ENCODE results near the gene SIVA1.

GRCh38 chr14:104715871-104716270, 37.1 kb upstream of the SIVA1 start:
- TF ChIP-seq CTCF (conservative IDR thresholded peaks at IDR 0.05) (no peak), EZH2 (IDR thresholded peaks at IDR 0.05; ENCODE audit: low read depth) (no peak)
